Testis (tissue), 2 donors: ENCODE measurements around the gene SPINK1.
A peak's percentile ranks its signal among the peaks of the same experiment; 100 is the strongest.

ENCODE experiments used
- POLR2A ChIP-seq: fragments of 450-650 bp; IDR thresholded peaks from one replicate; pipeline ENCODE4 v1.6.1; 2017; ENCODE audit warnings: antibody characterized with exemption, mild to moderate bottlenecking, moderate library complexity
- TF ChIP-seq, protein P1 (sequence below), 3 experiments: fragments of 450-650 bp in 2 of 3; fragments of 200-600 bp in 1 of 3; sonication (generic) in 1 of 3; IDR thresholded peaks; one replicate each; pipeline ENCODE4 v1.5.1; 2016 to 2019; ENCODE audit warnings: antibody characterized with exemption in 3 of 3, mild to moderate bottlenecking in 2 of 3, moderate library complexity in 1 of 3

DNA sequence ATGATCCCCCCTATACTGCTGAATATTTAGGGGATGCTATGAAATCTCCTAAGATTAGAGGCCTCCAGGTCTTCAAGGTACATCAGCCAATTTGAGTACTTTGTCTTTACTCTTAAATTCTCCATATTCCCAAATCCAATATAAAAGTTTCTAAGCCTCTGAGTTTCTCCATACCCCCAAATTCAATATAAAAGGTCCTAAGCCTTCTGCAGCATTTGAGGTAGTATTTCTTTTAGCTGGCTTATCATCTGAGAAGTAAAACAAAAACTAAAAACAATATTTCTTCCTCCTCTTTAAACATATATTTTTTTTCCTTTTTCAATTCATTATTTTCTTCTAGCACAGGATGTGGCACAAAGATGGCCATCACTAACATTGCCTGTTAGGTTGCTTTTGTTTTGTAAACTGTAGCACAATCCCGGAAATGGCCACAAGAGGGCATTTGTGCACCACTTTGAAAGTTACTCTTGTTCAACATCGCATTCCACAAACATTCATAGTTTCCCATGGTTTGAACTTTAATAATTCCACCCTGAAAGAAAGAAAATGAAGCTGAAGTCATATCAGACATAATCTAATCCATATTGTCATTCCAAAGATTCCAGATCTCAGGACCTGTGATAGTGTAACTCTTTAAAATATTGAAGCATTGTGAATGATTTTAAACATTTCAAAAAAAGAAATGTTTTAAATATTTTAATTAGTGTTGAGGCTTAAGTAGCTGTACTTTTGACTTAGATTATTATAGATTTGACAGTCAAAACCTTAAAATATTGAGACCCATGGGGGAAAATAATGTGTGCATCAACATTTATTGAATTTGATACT, 26.0 kb upstream of the SPINK1 start:
- TF ChIP-seq, protein P1, sequence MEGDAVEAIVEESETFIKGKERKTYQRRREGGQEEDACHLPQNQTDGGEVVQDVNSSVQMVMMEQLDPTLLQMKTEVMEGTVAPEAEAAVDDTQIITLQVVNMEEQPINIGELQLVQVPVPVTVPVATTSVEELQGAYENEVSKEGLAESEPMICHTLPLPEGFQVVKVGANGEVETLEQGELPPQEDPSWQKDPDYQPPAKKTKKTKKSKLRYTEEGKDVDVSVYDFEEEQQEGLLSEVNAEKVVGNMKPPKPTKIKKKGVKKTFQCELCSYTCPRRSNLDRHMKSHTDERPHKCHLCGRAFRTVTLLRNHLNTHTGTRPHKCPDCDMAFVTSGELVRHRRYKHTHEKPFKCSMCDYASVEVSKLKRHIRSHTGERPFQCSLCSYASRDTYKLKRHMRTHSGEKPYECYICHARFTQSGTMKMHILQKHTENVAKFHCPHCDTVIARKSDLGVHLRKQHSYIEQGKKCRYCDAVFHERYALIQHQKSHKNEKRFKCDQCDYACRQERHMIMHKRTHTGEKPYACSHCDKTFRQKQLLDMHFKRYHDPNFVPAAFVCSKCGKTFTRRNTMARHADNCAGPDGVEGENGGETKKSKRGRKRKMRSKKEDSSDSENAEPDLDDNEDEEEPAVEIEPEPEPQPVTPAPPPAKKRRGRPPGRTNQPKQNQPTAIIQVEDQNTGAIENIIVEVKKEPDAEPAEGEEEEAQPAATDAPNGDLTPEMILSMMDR (IDR thresholded peaks at IDR 0.05), result peak; percentile 61 to 85 (median 79)
- no peak for TF ChIP-seq POLR2A
